ENCODE measurements around the gene IYD.

Gene IYD

GRCh38 chr6:150346346-150346745 lies 22.5 kb upstream of the IYD start:
- TF ChIP-seq CTCF (conservative IDR thresholded peaks at IDR 0.05; ENCODE audit: low read depth): no peak
- DNase-seq (ENCODE audit: low spot score): no peak
- H3K27ac ChIP-seq: no peak overlapping the region
- POLR2A ChIA-PET (ENCODE audit: low non-redundant PET): no interaction called here
- CTCF ChIA-PET: no interaction called here

- CTCF ChIA-PET: no interaction called here
- no peak overlapping the region for H3K27ac ChIP-seq
- POLR2A ChIA-PET (ENCODE audit: low non-redundant PET): no interaction called here
- DNase-seq (ENCODE audit: low spot score): no peak
- TF ChIP-seq CTCF (conservative IDR thresholded peaks at IDR 0.05; ENCODE audit: low read depth): no peak
Measured at GRCh38 chr6:150347845-150348244, 21.0 kb upstream of the IYD start.

GRCh38 chr6:150349546-150349945 lies 19.3 kb upstream of the IYD start:
- POLR2A ChIA-PET (ENCODE audit: low non-redundant PET): no interaction called here
- TF ChIP-seq CTCF (conservative IDR thresholded peaks at IDR 0.05; ENCODE audit: low read depth): no peak
- no peak overlapping the region for H3K27ac ChIP-seq
- CTCF ChIA-PET: interaction anchor here (0.7 kb wide), 2 partner anchors 31 to 313 kb away, joined by 3 read pairs; no protein-coding TSS in a partner anchor
- DNase-seq (ENCODE audit: low spot score): no peak

GRCh38 chr6:150352321-150353296 lies 16.2 kb upstream of the IYD start:
- CTCF ChIA-PET: interaction anchor here (0.8 kb wide), 1 partner anchor 43 kb away, joined by 3 read pairs; no protein-coding TSS in a partner anchor
- POLR2A ChIA-PET (ENCODE audit: low non-redundant PET): no interaction called here
- DNase-seq (ENCODE audit: low spot score): no peak
- TF ChIP-seq CTCF (conservative IDR thresholded peaks at IDR 0.05; ENCODE audit: low read depth): no peak
- no peak overlapping the region for H3K27ac ChIP-seq

- no peak for TF ChIP-seq CTCF (conservative IDR thresholded peaks at IDR 0.05; ENCODE audit: low read depth)
- no peak overlapping the region for H3K27ac ChIP-seq
- ChIA-PET POLR2A (ENCODE audit: low non-redundant PET) (no interaction called here), CTCF (interaction anchor here (1.0 kb wide), 1 partner anchor 462 kb away, joined by 3 read pairs; no protein-coding TSS in a partner anchor)
- DNase-seq (ENCODE audit: low spot score): no peak
Measured at GRCh38 chr6:150353445-150353844, 15.4 kb upstream of the IYD start.

GRCh38 chr6:150354754-150355571 lies 13.8 kb upstream of the IYD start:
- POLR2A ChIA-PET (ENCODE audit: low non-redundant PET): no interaction called here
- TF ChIP-seq CTCF (conservative IDR thresholded peaks at IDR 0.05; ENCODE audit: low read depth): no peak
- DNase-seq (ENCODE audit: low spot score): no peak
- no peak overlapping the region for H3K27ac ChIP-seq
- CTCF ChIA-PET: interaction anchor here (0.6 kb wide), 1 partner anchor 361 kb away, joined by 3 read pairs; no protein-coding TSS in a partner anchor

Measured in RWPE1 (cell line).